Neural crest cell (in vitro differentiated cells): ENCODE results near the gene ROPN1L. TPM values are rescaled to one million over a fixed set of nuclear protein-coding genes. Genes with fewer than 3 reads are reported as not detected.

Experiments used
- DNase-seq: peaks from one replicate; pipeline ENCODE4 v3.0.0; 2021; ENCODE audit warnings: low read depth, mixed read lengths, low spot score
- H3K27ac Mint-ChIP-seq: one replicate; pipeline ENCODE4 v1.8.0; 2021; ENCODE audit warnings: mild to moderate bottlenecking, mixed read lengths; ENCODE audit not compliant: unreplicated experiment
- H3K27me3 Mint-ChIP-seq: 2 replicates; pipeline ENCODE4 v1.8.0; 2021; ENCODE audit warnings: low read depth, mild to moderate bottlenecking, mixed read lengths
- H3K36me3 Mint-ChIP-seq: 2 replicates; pipeline ENCODE4 v1.8.0; 2021; ENCODE audit warnings: low read depth, mild to moderate bottlenecking, mixed read lengths
- H3K4me1 Mint-ChIP-seq: 2 replicates; pipeline ENCODE4 v1.8.0; 2021; ENCODE audit warnings: mixed read lengths
- H3K4me3 Mint-ChIP-seq: one replicate; pipeline ENCODE4 v1.8.0; 2021; ENCODE audit warnings: mild to moderate bottlenecking, mixed read lengths
- H3K9me3 Mint-ChIP-seq: 2 replicates; pipeline ENCODE4 v1.8.0; 2021; ENCODE audit warnings: mixed read lengths
- total RNA-seq: library from RNA; stranded (reverse); gene quantifications from 2 replicates; pipeline ENCODE4 v1.2.1, GENCODE V29; 2021
- TF ChIP-seq, protein P1 (sequence below): fragments of 200-600 bp; sonication (generic); conservative IDR thresholded peaks from 2 replicates; pipeline ENCODE4 v1.5.0; 2021; ENCODE audit warnings: antibody characterized with exemption, mild to moderate bottlenecking

The ROPN1L gene
- total RNA-seq, 1 donor from 2014 or later, result 0.68 TPM

DNA sequence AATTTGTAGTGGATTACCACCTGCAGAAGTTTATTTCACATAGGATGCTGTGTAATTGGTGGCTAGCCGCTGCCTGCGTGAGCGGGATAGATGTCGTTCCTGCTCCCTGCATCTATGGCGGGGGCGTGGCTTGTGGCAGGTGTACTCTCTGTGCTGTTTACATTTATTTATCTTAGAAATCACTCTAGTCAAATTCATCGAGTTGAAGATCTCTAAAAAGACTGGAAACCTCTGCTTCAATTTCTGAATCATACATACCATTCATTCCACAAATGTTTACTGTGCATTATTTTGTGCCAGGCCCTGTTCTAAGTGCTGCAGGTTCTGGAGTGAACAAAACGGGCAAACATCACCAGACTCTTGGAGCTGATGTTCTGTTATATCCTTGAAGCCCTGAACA, 11.9 kb downstream of the ROPN1L start:
- H3K4me3 Mint-ChIP-seq, result no peak overlapping the region
- H3K36me3 Mint-ChIP-seq, result no peaks in the 10 kb centered on the region

DNA sequence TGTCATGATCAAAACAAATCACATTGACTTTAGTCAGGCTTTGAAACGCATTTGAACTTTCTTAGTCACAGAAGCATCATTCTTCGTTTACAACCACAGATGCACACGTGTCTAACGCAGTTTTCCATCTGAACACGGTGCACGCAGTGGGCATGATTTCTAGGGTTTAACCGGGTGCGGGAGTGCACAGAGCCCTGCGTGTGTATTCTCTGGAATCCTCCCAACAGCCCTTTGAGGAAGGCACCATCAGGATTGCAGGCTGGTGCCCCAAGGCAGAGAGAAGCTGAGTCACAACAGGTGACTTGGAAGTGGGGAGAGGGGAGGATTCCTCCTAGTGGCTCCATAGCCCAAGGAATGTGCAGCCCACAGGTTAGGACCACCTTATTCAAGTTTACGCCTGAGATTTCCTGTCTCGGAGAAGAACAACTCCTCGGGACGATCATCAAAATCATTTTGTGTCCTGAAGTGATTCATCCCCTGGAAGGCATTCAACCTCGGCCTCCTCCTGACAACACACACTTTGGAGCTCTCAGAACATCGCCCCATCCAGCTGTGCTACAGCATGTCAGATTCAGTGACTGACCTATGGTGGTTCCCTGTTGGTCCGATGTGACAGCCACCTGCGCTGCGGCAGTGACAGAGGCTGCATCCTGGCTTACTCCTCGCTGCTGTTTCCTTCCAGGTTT, 13.1 kb downstream of the ROPN1L start:
- Mint-ChIP-seq H3K27ac (no peak overlapping the region), H3K4me1 (peaks cover 12% of the 10 kb centered on the region), H3K4me3 (no peak overlapping the region), H3K36me3 (no peaks in the 10 kb centered on the region), H3K27me3 (peaks cover 6% of the 10 kb centered on the region), H3K9me3 (no peaks in the 10 kb centered on the region)
- DNase-seq, result no peak
- TF ChIP-seq, protein P1, sequence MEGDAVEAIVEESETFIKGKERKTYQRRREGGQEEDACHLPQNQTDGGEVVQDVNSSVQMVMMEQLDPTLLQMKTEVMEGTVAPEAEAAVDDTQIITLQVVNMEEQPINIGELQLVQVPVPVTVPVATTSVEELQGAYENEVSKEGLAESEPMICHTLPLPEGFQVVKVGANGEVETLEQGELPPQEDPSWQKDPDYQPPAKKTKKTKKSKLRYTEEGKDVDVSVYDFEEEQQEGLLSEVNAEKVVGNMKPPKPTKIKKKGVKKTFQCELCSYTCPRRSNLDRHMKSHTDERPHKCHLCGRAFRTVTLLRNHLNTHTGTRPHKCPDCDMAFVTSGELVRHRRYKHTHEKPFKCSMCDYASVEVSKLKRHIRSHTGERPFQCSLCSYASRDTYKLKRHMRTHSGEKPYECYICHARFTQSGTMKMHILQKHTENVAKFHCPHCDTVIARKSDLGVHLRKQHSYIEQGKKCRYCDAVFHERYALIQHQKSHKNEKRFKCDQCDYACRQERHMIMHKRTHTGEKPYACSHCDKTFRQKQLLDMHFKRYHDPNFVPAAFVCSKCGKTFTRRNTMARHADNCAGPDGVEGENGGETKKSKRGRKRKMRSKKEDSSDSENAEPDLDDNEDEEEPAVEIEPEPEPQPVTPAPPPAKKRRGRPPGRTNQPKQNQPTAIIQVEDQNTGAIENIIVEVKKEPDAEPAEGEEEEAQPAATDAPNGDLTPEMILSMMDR, result no peak

More for the DNA sequence above, 11.9 kb downstream of the ROPN1L start:
- Mint-ChIP-seq H3K9me3 (no peaks in the 10 kb centered on the region), H3K27me3 (peaks cover 6% of the 10 kb centered on the region), H3K27ac (no peak overlapping the region), H3K4me1 (peaks cover 12% of the 10 kb centered on the region)
- no peak for DNase-seq
- TF ChIP-seq, protein P1, result no peak

DNA sequence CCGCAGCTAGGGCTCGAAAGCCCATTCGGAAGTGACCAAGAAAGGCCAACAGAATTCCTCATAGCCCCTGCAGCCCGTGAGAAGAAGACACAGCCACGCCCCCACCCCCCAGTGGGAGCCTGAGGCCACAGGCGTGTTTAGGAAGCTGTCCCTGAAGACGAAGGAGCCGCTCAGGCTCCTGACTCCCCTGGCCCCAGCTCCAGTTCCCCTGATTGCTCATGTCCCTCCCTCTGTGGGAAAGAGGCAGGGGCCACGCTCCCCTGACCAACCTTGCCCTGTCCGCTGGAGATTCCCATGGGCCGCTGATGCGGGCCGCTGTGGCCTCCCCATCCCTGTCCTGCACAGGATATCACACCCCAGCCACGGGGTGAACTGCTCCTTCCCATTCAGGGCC, 13.6 kb downstream of the ROPN1L start:
- TF ChIP-seq, protein P1, result no peak
- no peaks in the 10 kb centered on the region for H3K9me3 Mint-ChIP-seq
- no peak overlapping the region for H3K27ac Mint-ChIP-seq
- DNase-seq, result no peak
- H3K4me1 Mint-ChIP-seq, result peaks cover 12% of the 10 kb centered on the region
- no peak overlapping the region for H3K4me3 Mint-ChIP-seq
- no peaks in the 10 kb centered on the region for H3K36me3 Mint-ChIP-seq
- peaks cover 8% of the 10 kb centered on the region for H3K27me3 Mint-ChIP-seq

DNA sequence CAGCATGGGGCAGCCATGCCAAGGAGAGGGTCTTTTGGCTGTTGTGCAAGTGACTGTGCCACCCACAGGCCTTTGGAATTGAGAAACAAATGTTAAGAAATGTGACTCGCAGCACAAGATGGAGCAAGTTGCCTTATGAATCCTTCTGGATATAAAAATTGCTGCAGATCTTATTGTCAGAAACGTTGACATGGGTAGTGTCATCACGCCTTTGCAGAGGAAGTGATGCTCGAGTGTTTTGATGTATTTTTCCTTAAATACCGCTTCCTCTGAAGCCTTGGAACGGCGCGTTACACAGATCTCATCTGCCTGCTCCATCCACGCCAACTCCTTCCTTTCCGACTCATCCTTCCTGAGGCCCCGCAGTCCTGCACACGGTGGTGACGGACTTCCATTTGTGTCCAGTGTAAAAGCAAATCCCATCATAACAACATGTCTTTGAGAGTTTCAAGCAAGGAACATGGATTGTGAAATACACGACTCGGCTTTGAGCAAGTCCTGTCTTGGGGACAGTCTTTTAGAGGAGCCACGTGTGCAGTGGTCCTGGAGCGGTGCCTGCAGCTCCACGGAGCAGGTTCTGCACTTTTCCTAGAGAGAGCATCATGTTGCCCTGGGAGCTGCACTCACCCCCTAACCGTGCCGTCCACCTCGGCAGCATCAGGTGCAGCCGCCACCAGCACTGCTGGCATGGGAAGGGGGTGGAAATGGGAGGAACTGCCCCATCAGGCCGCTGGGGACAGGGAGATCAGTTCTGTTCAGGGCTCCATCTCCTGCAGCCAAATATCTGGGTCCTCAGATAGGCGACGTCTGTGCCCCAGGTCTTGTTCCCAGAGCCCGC, 15.1 kb downstream of the ROPN1L start:
- Mint-ChIP-seq H3K4me1 (peaks cover 12% of the 10 kb centered on the region), H3K4me3 (no peak overlapping the region), H3K9me3 (no peaks in the 10 kb centered on the region), H3K27me3 (peaks cover 9% of the 10 kb centered on the region), H3K27ac (no peak overlapping the region), H3K36me3 (no peaks in the 10 kb centered on the region)
- TF ChIP-seq, protein P1, result no peak
- DNase-seq, result no peak

DNA sequence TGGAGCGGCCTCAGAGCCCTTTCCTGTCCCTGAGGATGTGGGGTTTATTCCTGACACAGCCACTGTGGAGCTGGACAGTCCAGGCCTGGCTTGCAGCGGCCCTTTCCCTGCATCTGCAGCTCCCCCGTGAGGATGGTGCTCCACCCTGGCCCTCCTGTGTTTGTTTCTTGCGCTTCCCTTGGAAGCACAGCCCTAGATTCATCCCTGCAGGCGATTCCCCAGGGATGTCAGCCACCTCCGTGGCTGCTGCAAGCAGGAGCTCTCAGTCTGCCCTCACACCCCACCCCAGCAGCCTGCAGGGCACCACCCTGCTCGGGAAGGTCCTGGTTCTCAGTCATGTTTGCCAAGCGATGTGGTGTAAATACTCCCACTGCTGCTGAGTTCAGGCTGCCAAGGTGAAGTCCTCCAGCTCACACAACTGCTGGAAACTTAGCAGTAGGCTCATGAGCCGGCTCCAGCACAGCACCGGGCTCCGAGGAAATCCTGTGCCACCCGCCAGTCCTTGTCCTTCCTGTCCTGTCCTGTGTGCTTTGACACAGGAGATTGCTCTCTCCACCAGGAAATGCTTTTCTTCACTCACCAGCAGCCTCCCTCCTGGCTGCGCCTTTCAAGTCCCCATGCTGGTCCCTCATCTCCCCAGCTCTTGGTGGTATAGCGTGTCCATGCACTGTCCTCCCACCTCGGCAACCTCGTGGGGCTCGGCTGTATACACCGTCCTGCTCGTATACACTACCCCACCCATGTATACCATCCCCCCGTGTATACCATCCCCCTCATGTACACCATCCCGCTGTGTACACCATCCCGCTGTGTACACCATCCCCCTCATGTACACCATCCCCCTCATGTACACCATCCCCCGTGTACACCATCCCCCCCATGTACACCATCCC, 16.2 kb downstream of the ROPN1L start:
- H3K27ac Mint-ChIP-seq, result no peak overlapping the region
- no peak overlapping the region for H3K4me3 Mint-ChIP-seq
- peaks cover 9% of the 10 kb centered on the region for H3K27me3 Mint-ChIP-seq
- H3K36me3 Mint-ChIP-seq, result no peaks in the 10 kb centered on the region
- DNase-seq, result no peak
- H3K9me3 Mint-ChIP-seq, result no peaks in the 10 kb centered on the region
- TF ChIP-seq, protein P1, result no peak
- H3K4me1 Mint-ChIP-seq, result peaks cover 12% of the 10 kb centered on the region
